HepG2 (cell line): Measurements from ENCODE around the gene ASIC3. TPM values are rescaled to one million over a fixed set of nuclear protein-coding genes. Genes with fewer than 3 reads are reported as not detected.

Source experiments
- ATF5 ChIP-seq: sonication (generic); formaldehyde crosslinking; IDR thresholded peaks from 2 replicates; pipeline ENCODE4 v1.4.0; 2020; ENCODE audit warnings: mild to moderate bottlenecking, low read depth, missing genetic modification reagents
- ISL2 ChIP-seq: sonication (generic); formaldehyde crosslinking; IDR thresholded peaks from 2 replicates; pipeline ENCODE4 v1.5.0; 2020; ENCODE audit warnings: missing genetic modification reagents
- JUND ChIP-seq: sonication (generic); formaldehyde crosslinking; IDR thresholded peaks from 2 replicates; pipeline ENCODE4 v1.8.0; 2022; ENCODE audit warnings: mild to moderate bottlenecking, missing genetic modification reagents
- RXRA ChIP-seq: sonication (generic); formaldehyde crosslinking; IDR thresholded peaks from 2 replicates; pipeline ENCODE4 v1.5.1; 2020; ENCODE audit warnings: missing genetic modification reagents
- SMAD9 ChIP-seq: sonication (generic); formaldehyde crosslinking; IDR thresholded peaks from 2 replicates; pipeline ENCODE4 v1.5.1; 2020; ENCODE audit warnings: mild to moderate bottlenecking, missing genetic modification reagents
- TERF1 ChIP-seq: sonication (generic); formaldehyde crosslinking; IDR thresholded peaks from 2 replicates; pipeline ENCODE4 v1.8.0; 2022; ENCODE audit warnings: mild to moderate bottlenecking, missing genetic modification reagents, moderate library complexity
- XRCC5 ChIP-seq: fragments of 200-400 bp; formaldehyde crosslinking; optimal IDR thresholded peaks from 2 replicates; pipeline ENCODE3; 2017; ENCODE audit warnings: mild to moderate bottlenecking, low read length
- ZBTB7A ChIP-seq: sonication (generic); formaldehyde crosslinking; IDR thresholded peaks from 2 replicates; pipeline ENCODE4 v1.8.0; 2022; ENCODE audit warnings: mild to moderate bottlenecking, missing genetic modification reagents
- ZNF251 ChIP-seq: sonication (generic); formaldehyde crosslinking; IDR thresholded peaks from 2 replicates; pipeline ENCODE4 v1.9.0; 2021; ENCODE audit warnings: mild to moderate bottlenecking, missing genetic modification reagents
- ZNF260 ChIP-seq: sonication (generic); formaldehyde crosslinking; IDR thresholded peaks from 2 replicates; pipeline ENCODE4 v1.4.0; 2020; ENCODE audit warnings: missing genetic modification reagents, low read depth, mild to moderate bottlenecking, borderline replicate concordance
- ZNF3 ChIP-seq: IDR thresholded peaks from 2 replicates; pipeline ENCODE4 v1.7.0; 2017; ENCODE audit warnings: inconsistent platforms
- ZNF33B ChIP-seq: sonication (generic); formaldehyde crosslinking; IDR thresholded peaks from 2 replicates; pipeline ENCODE4 v1.5.1; 2020; ENCODE audit warnings: mild to moderate bottlenecking, missing genetic modification reagents
- ZNF552 ChIP-seq: sonication (generic); formaldehyde crosslinking; IDR thresholded peaks from 2 replicates; pipeline ENCODE4 v1.9.0; 2022; ENCODE audit warnings: missing genetic modification reagents, mild to moderate bottlenecking, borderline replicate concordance
- ZNF558 ChIP-seq: sonication (generic); formaldehyde crosslinking; IDR thresholded peaks from 2 replicates; pipeline ENCODE4 v1.9.0; 2022; ENCODE audit warnings: mild to moderate bottlenecking, missing genetic modification reagents, borderline replicate concordance
- ZNF562 ChIP-seq: sonication (generic); formaldehyde crosslinking; IDR thresholded peaks from 2 replicates; pipeline ENCODE4 v1.8.0; 2022; ENCODE audit warnings: missing genetic modification reagents, borderline replicate concordance
- ZNF781 ChIP-seq: sonication (generic); formaldehyde crosslinking; IDR thresholded peaks from 2 replicates; pipeline ENCODE4 v1.5.1; 2020; ENCODE audit warnings: borderline replicate concordance, mild to moderate bottlenecking, missing genetic modification reagents; ENCODE audit errors: not compliant biosample characterization
- polyA plus RNA-seq, 8 experiments: library from polyadenylated mRNA; depleted of rRNA in 3 of 8; stranded (reverse) in 7 of 8; unstranded in 1 of 8; fragments of >200 nt; fragmentation: Illumina TruSeq in 4 of 8; extraction: Trizol in 4 of 8; gene quantifications; 2 replicates each; pipeline versions ENCODE4 v1.2.1 to v1.2.3, GENCODE V29; 2011 to 2016; ENCODE audit warnings: low read depth in 4 of 8, missing spikeins in 1 of 8, mixed read lengths in 1 of 8; ENCODE audit not compliant: insufficient read depth in 1 of 8
- total RNA-seq, 5 experiments: library from RNA; depleted of rRNA; stranded (reverse); fragments of >200 nt; fragmentation: Illumina TruSeq; extraction: Trizol; gene quantifications; 2 replicates each; pipeline ENCODE4 v1.2.3, GENCODE V29; 2016; ENCODE audit warnings: low read depth in 1 of 5

ASIC3 gene
- total and polyA plus RNA-seq, 2 of the 13 experiments (the other 11 are each of a cell fraction or from before 2014, with no cell fraction given) = 0.51 TPM; not detected in 1

GRCh38 chr7:151080067-151080521, 31.8 kb downstream of the ASIC3 start (continued):
- TF ChIP-seq ZNF251 (CRISPR knock-in tag) (0 out of 2 replicates have a peak, but pooled peaks have one; percentile 36), XRCC5 (peak; percentile 10), ZNF260 (CRISPR knock-in tag) (0 out of 2 replicates have a peak, but pooled peaks have one; percentile 25), ZNF552 (CRISPR knock-in tag) (0 out of 2 replicates have a peak, but pooled peaks have one; percentile 54), JUND (CRISPR knock-in tag) (no peak), TERF1 (CRISPR knock-in tag) (0 out of 2 replicates have a peak, but pooled peaks have one; percentile 17), ATF5 (CRISPR knock-in tag) (no peak), ZNF558 (CRISPR knock-in tag) (0 out of 2 replicates have a peak, but pooled peaks have one; percentile 79), RXRA (peak; percentile 78), ISL2 (CRISPR knock-in tag) (0 out of 2 replicates have a peak, but pooled peaks have one; percentile 4), SMAD9 (CRISPR knock-in tag) (0 out of 2 replicates have a peak, but pooled peaks have one; percentile 56), ZBTB7A (0 out of 2 replicates have a peak, but pooled peaks have one; percentile 33), ZNF33B (CRISPR knock-in tag) (no peak), ZNF562 (CRISPR knock-in tag) (no peak), ZNF781 (peak; percentile 27), ZNF3 (CRISPR knock-in tag) (peak; percentile 23; the same call in 1 of the 2 replicates)
- TF ChIP-seq, all 625 proteins: peak for 29
